ENCODE data around the gene USP33. TPM values are rescaled to one million over a fixed set of nuclear protein-coding genes. Genes with fewer than 3 reads are reported as not detected.
"Not testable (repeated sequence)": the region's sequence is repeated elsewhere in the genome, so short reads cannot be mapped to it uniquely, and the experiment has no call there.

USP33 gene
- 90.3 TPM for total RNA-seq

GRCh38 chr1:77759071-77760028 lies at the start of gene USP33:
USP33 (minus strand) TSS chr1:77759852; CDS start chr1:77741697, 18,155 bp downstream.
- Histone ChIP-seq H3K4me3 (ENCODE audit: low read length) (peak within 1 kb of the TSS; percentile 98), H3K27me3 (ENCODE audit: insufficient read depth, low read length) (no peaks in the 10 kb centered on the region), H3K9me3 (ENCODE audit: low read depth, low read length) (no peaks in the 10 kb centered on the region), H3K4me1 (ENCODE audit: insufficient read depth, low read length) (peaks cover 26% of the 10 kb centered on the region)

- Histone ChIP-seq H3K27me3 (ENCODE audit: insufficient read depth, low read length) (no peaks in the 10 kb centered on the region), H3K9me3 (ENCODE audit: low read depth, low read length) (no peaks in the 10 kb centered on the region), H3K4me3 (ENCODE audit: low read length) (no peak overlapping the region), H3K4me1 (ENCODE audit: insufficient read depth, low read length) (no peaks in the 10 kb centered on the region)
Measured at GRCh38 chr1:77803371-77803770, 43.7 kb upstream of the USP33 start.

DNA sequence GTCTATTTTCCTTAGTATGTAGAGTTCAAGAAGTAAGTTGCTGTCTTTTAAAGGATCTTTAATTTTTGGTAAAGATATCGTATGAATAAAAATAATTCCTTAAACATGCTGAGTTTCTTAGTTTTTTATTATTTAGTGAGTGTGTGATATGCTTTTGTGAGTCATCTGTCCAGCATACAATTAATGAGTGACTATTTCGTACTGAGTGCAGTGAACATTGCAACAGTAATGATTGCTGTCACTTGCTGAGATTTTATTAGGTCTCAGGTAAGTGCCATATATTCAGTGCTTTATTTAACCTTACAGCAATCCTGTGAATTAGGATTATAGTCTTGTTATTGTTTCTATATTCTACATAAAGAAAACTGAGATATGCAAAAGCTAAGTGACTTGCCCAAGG lies 42.4 kb upstream of the USP33 start:
- H3K9me3 ChIP-seq (ENCODE audit: low read depth, low read length), result no peaks in the 10 kb centered on the region
- H3K27me3 ChIP-seq (ENCODE audit: insufficient read depth, low read length), result no peaks in the 10 kb centered on the region
- no peak overlapping the region for H3K4me3 ChIP-seq (ENCODE audit: low read length)
- H3K4me1 ChIP-seq (ENCODE audit: insufficient read depth, low read length), result no peaks in the 10 kb centered on the region

- Histone ChIP-seq H3K4me3 (ENCODE audit: low read length) (no peak overlapping the region), H3K27me3 (ENCODE audit: insufficient read depth, low read length) (no peaks in the 10 kb centered on the region), H3K4me1 (ENCODE audit: insufficient read depth, low read length) (no peaks in the 10 kb centered on the region)
Measured at GRCh38 chr1:77797991-77798390, 38.3 kb upstream of the USP33 start.

DNA sequence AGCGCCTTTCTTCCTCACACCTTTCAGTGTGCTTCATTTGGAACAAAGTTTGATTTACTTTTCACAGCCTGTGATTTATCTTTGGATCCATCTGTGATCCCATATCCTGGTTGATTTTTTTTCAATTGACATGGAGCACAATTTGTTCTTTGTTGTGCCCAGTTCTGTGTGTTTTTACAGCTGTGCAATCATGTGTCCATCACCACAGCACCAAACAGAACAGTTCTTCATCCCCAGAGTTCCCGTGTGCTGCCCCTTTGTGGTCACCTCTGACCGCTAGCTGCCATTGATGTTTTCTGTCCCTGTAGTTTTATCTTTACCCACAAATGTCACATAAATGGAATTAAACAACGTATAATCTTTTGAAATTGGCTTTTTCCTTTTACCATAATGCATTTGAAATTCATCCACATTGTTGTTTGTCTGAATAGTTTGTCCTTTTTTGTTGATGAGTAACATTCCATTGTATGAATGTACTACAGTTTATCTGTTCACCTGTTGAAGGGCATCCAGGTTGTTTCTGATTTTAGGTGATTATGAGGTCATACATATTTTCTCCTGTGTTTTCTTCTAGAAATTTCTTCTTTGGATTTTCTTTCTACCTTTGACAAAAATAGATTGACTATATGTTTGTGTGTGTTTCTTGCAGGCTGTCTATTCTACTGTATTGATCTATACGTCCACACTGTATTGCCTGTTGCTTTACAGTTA lies 37.2 kb upstream of the USP33 start:
- Histone ChIP-seq H3K27me3 (ENCODE audit: insufficient read depth, low read length) (no peaks in the 10 kb centered on the region), H3K9me3 (ENCODE audit: low read depth, low read length) (no peaks in the 10 kb centered on the region), H3K4me3 (ENCODE audit: low read length) (no peak overlapping the region), H3K4me1 (ENCODE audit: insufficient read depth, low read length) (no peaks in the 10 kb centered on the region)

More at GRCh38 chr1:77797991-77798390, 38.3 kb upstream of the USP33 start:
- H3K9me3 ChIP-seq (ENCODE audit: low read depth, low read length), result no peaks in the 10 kb centered on the region

DNA sequence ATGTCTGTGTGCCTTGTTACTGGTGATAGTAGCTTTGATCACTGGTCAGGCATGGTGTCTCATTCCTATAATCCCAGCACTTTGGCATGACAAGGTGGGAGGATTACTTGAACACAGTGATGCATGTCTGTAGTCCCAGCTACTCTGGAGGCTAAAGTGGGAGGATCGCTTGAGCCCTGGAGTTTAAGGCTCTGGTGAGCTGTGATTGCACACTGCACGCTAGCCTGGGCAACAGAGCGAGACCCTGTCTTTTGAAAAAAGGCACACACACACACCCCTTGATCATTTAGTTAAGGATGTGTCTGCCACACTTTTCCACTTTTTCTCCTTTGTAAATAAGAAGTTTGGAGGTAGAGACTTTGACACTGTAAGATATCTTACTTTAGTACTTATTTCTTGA lies 34.9 kb upstream of the USP33 start:
- H3K4me1 ChIP-seq (ENCODE audit: insufficient read depth, low read length), result no peaks in the 10 kb centered on the region
- H3K27me3 ChIP-seq (ENCODE audit: insufficient read depth, low read length), result no peaks in the 10 kb centered on the region
- H3K4me3 ChIP-seq (ENCODE audit: low read length), result no peak overlapping the region
- H3K9me3 ChIP-seq (ENCODE audit: low read depth, low read length), result no peaks in the 10 kb centered on the region

GRCh38 chr1:77786093-77786741 lies 26.6 kb upstream of the USP33 start:
- H3K27me3 ChIP-seq (ENCODE audit: insufficient read depth, low read length); H3K4me3 ChIP-seq (ENCODE audit: low read length); H3K4me1 ChIP-seq (ENCODE audit: insufficient read depth, low read length); H3K9me3 ChIP-seq (ENCODE audit: low read depth, low read length): not testable (repeated sequence)

DNA sequence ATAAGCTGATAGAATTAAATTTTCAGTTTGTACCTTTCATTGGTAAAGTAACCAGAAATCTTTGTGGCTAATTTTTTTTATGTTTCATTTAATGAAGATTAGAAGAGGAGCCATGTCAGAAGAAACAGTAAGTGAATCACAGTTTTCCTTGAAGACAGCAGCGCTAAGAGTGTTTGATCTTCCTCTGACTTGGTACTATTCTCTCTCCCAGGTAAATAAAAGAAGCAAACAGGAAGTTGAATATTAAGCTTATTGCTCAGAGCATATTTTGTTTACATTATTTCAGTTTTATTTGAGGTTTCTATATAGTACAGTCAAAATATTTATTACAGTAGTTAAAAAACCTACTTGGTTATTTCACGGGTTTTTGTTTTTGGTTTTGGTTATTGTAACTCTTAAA lies 23.5 kb upstream of the USP33 start:
- no peaks in the 10 kb centered on the region for H3K27me3 ChIP-seq (ENCODE audit: insufficient read depth, low read length)
- H3K9me3 ChIP-seq (ENCODE audit: low read depth, low read length), result no peaks in the 10 kb centered on the region
- no peak overlapping the region for H3K4me3 ChIP-seq (ENCODE audit: low read length)
- peaks cover 16% of the 10 kb centered on the region for H3K4me1 ChIP-seq (ENCODE audit: insufficient read depth, low read length)

- Histone ChIP-seq H3K4me3 (ENCODE audit: low read length) (no peak overlapping the region), H3K9me3 (ENCODE audit: low read depth, low read length) (no peaks in the 10 kb centered on the region), H3K27me3 (ENCODE audit: insufficient read depth, low read length) (no peaks in the 10 kb centered on the region), H3K4me1 (ENCODE audit: insufficient read depth, low read length) (peaks cover 16% of the 10 kb centered on the region)
Measured at GRCh38 chr1:77781683-77782082, 22.0 kb upstream of the USP33 start.

DNA sequence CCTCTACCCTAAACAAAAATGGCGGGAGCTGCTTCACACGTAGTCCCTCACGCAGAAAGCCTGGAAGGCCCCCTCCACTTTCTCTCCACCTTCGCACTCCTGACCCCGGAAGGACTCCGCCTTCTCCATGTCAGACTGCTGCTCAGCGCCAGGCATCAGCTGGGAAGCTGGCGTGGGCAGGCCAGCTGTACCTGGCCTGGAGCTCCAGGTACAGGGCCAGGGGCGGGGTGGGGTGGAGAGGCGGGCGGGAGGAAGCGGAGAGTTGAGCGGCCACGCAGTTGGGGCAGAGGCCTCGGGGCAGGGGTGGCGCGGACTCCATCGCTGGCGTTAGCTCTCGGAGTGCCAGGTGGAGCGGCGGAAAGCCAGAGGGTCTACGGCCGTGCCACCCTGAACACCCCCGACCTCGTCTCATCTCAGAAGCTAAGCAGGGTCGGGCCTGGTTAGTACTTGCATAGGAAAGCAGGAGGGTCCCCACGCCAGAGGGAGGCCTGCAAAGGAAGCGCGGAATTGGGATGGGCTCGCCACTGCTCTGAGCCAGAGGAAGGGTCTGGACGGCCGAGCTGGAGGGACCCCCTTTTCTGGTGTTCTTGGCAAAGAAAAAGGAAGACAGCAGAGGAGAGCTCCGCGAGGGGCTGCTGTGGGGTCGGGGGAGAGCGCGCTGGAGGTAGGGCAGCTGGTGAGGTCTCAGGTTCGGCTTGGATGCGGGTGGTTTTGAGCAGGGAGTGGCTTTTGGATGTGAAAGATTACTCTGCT lies 20.1 kb upstream of the USP33 start, which contains the start of gene MIGA1:
TSS of gene MIGA1 (plus strand) at position 121 of the 753 bp plus-strand sequence. CDS start 3,604 bp downstream, outside the sequence.
- Histone ChIP-seq H3K27me3 (ENCODE audit: insufficient read depth, low read length) (no peaks in the 10 kb centered on the region), H3K4me1 (ENCODE audit: insufficient read depth, low read length) (peaks cover 16% of the 10 kb centered on the region), H3K9me3 (ENCODE audit: low read depth, low read length) (no peaks in the 10 kb centered on the region), H3K4me3 (ENCODE audit: low read length) (peak within 1 kb of the TSS; percentile 75)

DNA sequence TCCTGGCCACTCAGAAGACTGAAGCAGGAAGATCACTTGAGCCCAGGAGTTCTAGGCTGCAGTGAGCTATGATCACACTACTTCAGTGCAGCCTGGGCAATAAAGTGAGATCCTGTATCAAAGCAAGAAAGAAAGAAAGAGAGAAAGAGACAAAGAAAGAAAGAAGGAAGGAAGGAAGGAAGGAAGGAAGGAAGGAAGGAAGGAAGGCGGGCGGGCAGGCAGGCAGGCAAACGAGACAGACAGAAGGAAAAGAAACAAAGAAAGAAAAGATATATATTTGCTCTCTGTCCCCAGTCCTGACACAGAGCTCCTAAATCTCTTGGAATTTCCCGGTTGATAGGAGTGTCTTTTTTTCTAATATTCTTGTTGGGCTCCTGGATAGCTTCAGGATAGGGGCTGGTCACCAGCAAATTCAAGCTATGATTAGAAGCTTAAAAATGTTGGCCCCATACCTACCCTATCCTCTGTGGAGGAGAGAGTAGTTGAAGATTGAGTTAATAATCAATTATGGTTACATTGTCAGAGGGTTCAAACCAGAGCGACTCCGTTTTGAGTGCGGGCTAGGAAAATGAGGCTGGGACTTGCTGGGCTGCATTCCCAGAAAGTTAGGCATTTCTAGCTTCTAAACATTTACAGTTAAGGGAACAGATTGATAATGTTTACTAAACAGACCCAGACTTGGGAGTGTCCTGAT lies 16.5 kb upstream of the USP33 start:
- no peaks in the 10 kb centered on the region for H3K9me3 ChIP-seq (ENCODE audit: low read depth, low read length)
- no peaks in the 10 kb centered on the region for H3K27me3 ChIP-seq (ENCODE audit: insufficient read depth, low read length)
- H3K4me3 ChIP-seq (ENCODE audit: low read length), result no peak overlapping the region
- peaks cover 16% of the 10 kb centered on the region for H3K4me1 ChIP-seq (ENCODE audit: insufficient read depth, low read length)

- no peaks in the 10 kb centered on the region for H3K9me3 ChIP-seq (ENCODE audit: low read depth, low read length)
- no peaks in the 10 kb centered on the region for H3K27me3 ChIP-seq (ENCODE audit: insufficient read depth, low read length)
- no peaks in the 10 kb centered on the region for H3K4me1 ChIP-seq (ENCODE audit: insufficient read depth, low read length)
- no peak overlapping the region for H3K4me3 ChIP-seq (ENCODE audit: low read length)
Measured at GRCh38 chr1:77768006-77768405, 8.4 kb upstream of the USP33 start.

- Histone ChIP-seq H3K4me3 (ENCODE audit: low read length) (no peak overlapping the region), H3K4me1 (ENCODE audit: insufficient read depth, low read length) (peaks cover 10% of the 10 kb centered on the region), H3K9me3 (ENCODE audit: low read depth, low read length) (no peaks in the 10 kb centered on the region)
Measured at GRCh38 chr1:77762072-77762476, 2.4 kb upstream of the USP33 start.

GRCh38 chr1:77757603-77758002 lies 2.0 kb downstream of the USP33 start:
- H3K9me3 ChIP-seq (ENCODE audit: low read depth, low read length), result no peaks in the 10 kb centered on the region
- H3K27me3 ChIP-seq (ENCODE audit: insufficient read depth, low read length), result no peaks in the 10 kb centered on the region
- H3K4me3 ChIP-seq (ENCODE audit: low read length), result no peak overlapping the region
- peaks cover 33% of the 10 kb centered on the region for H3K4me1 ChIP-seq (ENCODE audit: insufficient read depth, low read length)

More at GRCh38 chr1:77762072-77762476, 2.4 kb upstream of the USP33 start:
- no peaks in the 10 kb centered on the region for H3K27me3 ChIP-seq (ENCODE audit: insufficient read depth, low read length)

All from mononuclear cell (primary cell).